A549 (cell line): ENCODE measurements around the gene GARIN6.

ENCODE experiments used
- CBX2 ChIP-seq: fragments of 200-600 bp; sonication (generic); IDR thresholded peaks from 2 replicates; pipeline ENCODE4 v1.6.1; 2016; ENCODE audit warnings: low read depth, mild to moderate bottlenecking, borderline replicate concordance
- CTCF ChIP-seq: fragments of >200 bp; sonication (Bioruptor Twin); formaldehyde crosslinking; IDR thresholded peaks from 3 replicates; pipeline ENCODE4 v1.5.1; 2016
- KDM1A ChIP-seq: fragments of 200-600 bp; sonication (generic); IDR thresholded peaks from 2 replicates; pipeline ENCODE4 v1.6.1; 2016; ENCODE audit warnings: low read depth, mild to moderate bottlenecking
- NR3C1 ChIP-seq: fragments of >200 bp; sonication (Bioruptor Twin); formaldehyde crosslinking; IDR thresholded peaks from 3 replicates; pipeline ENCODE4 v1.6.1; 2017
- SMC3 ChIP-seq: fragments of >200 bp; sonication (Bioruptor Twin); formaldehyde crosslinking; IDR thresholded peaks from 3 replicates; pipeline ENCODE4 v1.6.1; 2018; ENCODE audit warnings: inconsistent platforms

GRCh38 chr12:99627459-99627858, 20.1 kb upstream of the GARIN6 start:
- TF ChIP-seq CTCF = no peak
- no peak for TF ChIP-seq NR3C1
- no peak for TF ChIP-seq KDM1A
- TF ChIP-seq CBX2 = no peak
- TF ChIP-seq SMC3 = no peak
